NK-92 (cell line): ENCODE measurements around the gene H3-3A.

Source experiments
- DNase-seq: peaks from one replicate; lab custom pipeline; 2025; ENCODE audit not compliant: unreplicated experiment; lab: John Stamatoyannopoulos, UW

Gene H3-3A

GRCh38 chr1:226062558-226063223 is at the start of gene H3-3A:
TSS of gene H3-3A (plus strand) at chr1:226062716. CDS start at chr1:226064352, 1,636 bp downstream.
- peak; percentile 73 for DNase-seq

GRCh38 chr1:226017070-226017469 is 45.4 kb upstream of the H3-3A start:
- DNase-seq = no peak

GRCh38 chr1:226019572-226019971 is 42.9 kb upstream of the H3-3A start:
- DNase-seq = no peak

DNA sequence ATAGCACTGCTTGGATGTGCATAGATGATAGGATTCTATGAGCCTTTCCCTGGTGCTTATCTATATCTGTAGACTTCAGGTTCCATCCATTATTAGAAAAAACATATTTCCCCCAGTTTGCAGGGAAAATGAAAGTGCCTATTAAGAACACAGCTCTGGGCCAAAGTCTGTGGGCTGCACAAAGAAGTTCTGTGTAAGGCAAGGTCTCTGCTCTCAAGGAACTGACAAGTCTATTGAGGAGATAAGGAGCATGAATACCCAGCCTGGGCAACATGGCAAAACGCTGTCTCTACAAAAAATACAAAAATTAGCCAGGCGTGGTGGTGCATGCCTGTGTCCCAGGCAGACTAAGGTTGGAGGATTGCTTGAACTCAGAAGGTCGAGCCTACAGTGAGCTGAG is 41.1 kb upstream of the H3-3A start:
- no peak for DNase-seq

GRCh38 chr1:226021801-226022200 is 40.7 kb upstream of the H3-3A start:
- no peak for DNase-seq

GRCh38 chr1:226023735-226024134 is 38.8 kb upstream of the H3-3A start:
- no peak for DNase-seq

DNA sequence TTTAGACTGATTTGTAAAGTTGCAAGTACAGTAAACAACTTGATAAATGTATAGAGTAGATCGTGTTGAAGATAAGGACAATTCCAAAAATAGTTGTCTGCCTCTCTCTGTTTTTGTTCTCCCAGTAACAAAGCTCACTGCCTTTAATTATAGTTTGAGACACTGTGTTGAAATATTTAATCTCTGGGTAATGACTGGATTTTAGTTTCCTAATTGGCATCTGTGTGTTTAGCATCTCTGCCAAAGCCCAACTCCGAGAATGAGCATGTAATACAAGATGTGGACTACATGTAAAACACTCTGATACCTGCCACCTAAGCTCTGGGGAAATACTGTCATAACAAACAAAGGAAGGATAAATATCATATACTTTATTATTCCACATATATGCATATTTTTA is 35.7 kb upstream of the H3-3A start:
- DNase-seq = no peak

- no peak for DNase-seq
Measured at GRCh38 chr1:226027538-226028217, 34.8 kb upstream of the H3-3A start.

DNA sequence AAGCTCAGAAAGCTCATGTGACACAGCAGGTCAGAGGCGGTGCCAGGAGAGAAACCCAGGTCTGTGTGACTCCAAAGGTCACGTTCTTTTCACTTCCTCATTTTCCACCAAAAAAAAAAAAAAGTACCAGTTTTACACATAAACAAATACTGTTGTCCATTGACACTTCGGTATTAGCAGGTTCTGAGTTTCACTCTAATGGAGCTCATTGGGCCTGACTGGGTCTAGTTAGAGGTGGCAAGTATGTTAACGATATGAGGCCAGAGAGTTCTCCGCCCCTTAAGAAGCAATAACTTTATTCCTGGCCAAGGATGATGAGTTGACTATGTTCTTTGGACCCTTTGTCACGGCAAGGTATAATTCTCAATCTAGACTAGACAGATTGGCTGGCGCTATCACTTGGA is 33.4 kb upstream of the H3-3A start:
- DNase-seq = no peak

GRCh38 chr1:226029568-226030225 is 32.8 kb upstream of the H3-3A start:
- no peak for DNase-seq

DNA sequence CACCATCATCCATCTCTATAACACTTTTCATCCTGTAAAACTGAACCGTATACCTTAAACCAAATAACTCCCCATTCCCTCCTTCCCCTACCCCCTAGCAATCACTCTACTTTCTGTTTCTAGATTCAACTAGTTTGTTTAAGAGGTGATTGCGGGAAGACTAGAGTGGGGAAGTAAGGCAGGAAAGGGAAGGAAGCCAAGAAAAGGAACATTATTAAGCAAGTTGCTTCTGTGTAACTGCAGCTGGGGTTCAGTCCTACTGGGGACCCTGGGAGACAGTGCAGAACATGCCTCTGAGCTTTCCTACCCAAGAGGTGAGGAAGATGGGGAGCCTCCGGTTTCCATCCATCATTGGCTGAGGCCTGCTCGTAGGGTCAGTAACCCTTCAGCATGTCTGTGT is 28.9 kb upstream of the H3-3A start:
- DNase-seq = no peak

DNA sequence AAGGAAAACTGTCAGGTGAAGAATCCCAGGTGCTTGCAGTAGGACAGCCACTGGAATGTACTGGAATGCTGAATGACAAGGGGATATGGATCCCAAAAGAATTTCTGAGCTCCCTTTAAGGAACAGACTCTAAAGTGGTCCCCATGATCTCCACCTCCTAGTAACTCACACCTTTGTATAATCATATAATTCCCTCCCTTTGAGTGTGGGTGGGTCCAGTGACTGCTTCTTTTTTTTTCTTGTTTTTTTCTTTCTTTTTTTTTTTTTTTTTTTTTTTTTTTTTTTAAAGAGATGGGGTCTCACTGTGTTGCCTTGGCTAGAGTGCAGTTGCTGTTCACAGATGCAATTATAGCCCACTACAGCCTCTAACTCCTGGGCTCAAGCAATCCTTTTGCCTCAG is 28.5 kb upstream of the H3-3A start:
- DNase-seq = no peak

- DNase-seq = no peak
Measured at GRCh38 chr1:226034482-226034881, 28.0 kb upstream of the H3-3A start.

GRCh38 chr1:226035915-226036314 is 26.6 kb upstream of the H3-3A start:
- DNase-seq = no peak

GRCh38 chr1:226038661-226039060 is 23.9 kb upstream of the H3-3A start:
- no peak for DNase-seq

GRCh38 chr1:226041419-226041818 is 21.1 kb upstream of the H3-3A start:
- DNase-seq = no peak

DNA sequence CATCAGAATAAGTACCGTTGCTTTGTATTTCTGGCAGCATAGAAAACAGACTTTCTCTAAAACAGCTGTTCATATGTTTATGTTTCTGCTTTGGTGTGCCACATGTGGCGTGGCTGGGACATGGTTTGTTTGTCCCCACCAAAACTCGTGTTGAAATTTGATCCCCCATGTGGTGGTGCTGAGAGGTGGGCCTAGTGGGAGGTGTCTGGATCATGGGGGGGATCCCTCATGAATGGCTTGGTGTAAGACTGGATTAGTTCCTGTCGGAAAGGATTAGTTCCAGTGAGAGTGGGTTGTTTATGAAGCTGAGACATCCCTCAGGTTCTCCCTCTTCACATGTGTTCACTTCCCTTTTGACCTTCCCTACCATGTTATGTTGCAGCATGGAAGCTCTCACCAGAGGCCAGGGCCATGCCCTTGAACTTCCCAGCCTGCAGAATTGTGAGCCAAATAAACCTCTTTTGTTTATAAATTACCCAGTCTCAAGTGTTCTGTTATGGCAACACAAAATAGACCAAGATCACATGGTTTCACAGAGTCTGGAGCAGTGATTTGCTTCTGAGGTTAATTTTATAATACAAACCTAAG is 17.9 kb upstream of the H3-3A start:
- DNase-seq = no peak

GRCh38 chr1:226046240-226046639 is 16.3 kb upstream of the H3-3A start:
- no peak for DNase-seq

DNA sequence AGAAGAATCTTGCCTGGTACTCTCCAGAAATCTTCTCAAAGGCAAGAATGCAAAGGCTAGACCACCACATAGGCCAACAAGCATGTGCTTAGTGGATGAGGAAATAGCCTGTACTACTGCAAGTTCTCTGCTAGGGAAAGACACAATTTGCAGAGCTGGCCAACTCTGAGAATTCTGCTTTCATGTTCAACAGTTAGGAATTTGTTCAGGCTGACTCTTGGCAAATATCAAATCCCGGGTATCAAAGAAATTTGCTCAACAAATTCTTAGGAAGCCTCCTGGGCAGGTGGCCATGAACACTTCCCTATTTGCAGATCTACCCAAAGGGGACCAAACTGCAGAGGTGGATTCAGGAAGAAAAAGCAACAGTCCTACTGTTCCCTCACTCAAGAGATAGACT is 15.0 kb upstream of the H3-3A start:
- DNase-seq = no peak

- no peak for DNase-seq
Measured at GRCh38 chr1:226048886-226049285, 13.6 kb upstream of the H3-3A start.

- DNase-seq = no peak
Measured at GRCh38 chr1:226050133-226050532, 12.4 kb upstream of the H3-3A start.

- no peak for DNase-seq
Measured at GRCh38 chr1:226051365-226051764, 11.2 kb upstream of the H3-3A start.
